GM19455 (cell line): ENCODE measurements around the gene MAEA.

ENCODE experiments used
- ATAC-seq: cut with Tn5 transposase; IDR thresholded peaks from one replicate; pipeline ENCODE4 v1.9.1; 2021; ENCODE audit not compliant: unreplicated experiment

The MAEA gene

GRCh38 chr4:1298461-1298860 lies 8.8 kb downstream of the MAEA start:
- no peak for ATAC-seq

- ATAC-seq: no peak
Measured at GRCh38 chr4:1299301-1299860, 9.7 kb downstream of the MAEA start.

- ATAC-seq: no peak
Measured at GRCh38 chr4:1300466-1301455, 11.1 kb downstream of the MAEA start.

GRCh38 chr4:1302159-1302558 lies 12.5 kb downstream of the MAEA start:
- ATAC-seq: no peak

GRCh38 chr4:1305261-1305711 lies 15.6 kb downstream of the MAEA start:
- no peak for ATAC-seq

- no peak for ATAC-seq
Measured at GRCh38 chr4:1305781-1306455, 16.2 kb downstream of the MAEA start.

GRCh38 chr4:1307951-1308735 lies 18.5 kb downstream of the MAEA start:
- ATAC-seq: no peak

- no peak for ATAC-seq
Measured at GRCh38 chr4:1309261-1310010, 19.7 kb downstream of the MAEA start.

- no peak for ATAC-seq
Measured at GRCh38 chr4:1310031-1310795, 20.5 kb downstream of the MAEA start.

- no peak for ATAC-seq
Measured at GRCh38 chr4:1310796-1311631, 21.3 kb downstream of the MAEA start.

- no peak for ATAC-seq
Measured at GRCh38 chr4:1312821-1313640, 23.3 kb downstream of the MAEA start.

- ATAC-seq: no peak
Measured at GRCh38 chr4:1315306-1315705, 25.6 kb downstream of the MAEA start.

- no peak for ATAC-seq
Measured at GRCh38 chr4:1315836-1316536, 26.3 kb downstream of the MAEA start.

- ATAC-seq: no peak
Measured at GRCh38 chr4:1316537-1317168, 27.0 kb downstream of the MAEA start.

GRCh38 chr4:1317177-1318045 lies 27.7 kb downstream of the MAEA start:
- no peak for ATAC-seq

GRCh38 chr4:1318046-1318375 lies 28.3 kb downstream of the MAEA start:
- no peak for ATAC-seq
